K562 (cell line): ENCODE data around the gene CORT. TPM values are rescaled to one million over a fixed set of nuclear protein-coding genes. Genes with fewer than 3 reads are reported as not detected.

Experiments used
- ASH1L ChIP-seq: fragments of 450-650 bp; IDR thresholded peaks from 2 replicates; pipeline ENCODE4 v1.6.1; 2018; ENCODE audit warnings: borderline replicate concordance, mild to moderate bottlenecking, low read depth; ENCODE audit not compliant: partially characterized antibody
- BACH1 ChIP-seq: fragments of 200-800 bp; sonication (Bioruptor generic); IDR thresholded peaks from 2 replicates; pipeline ENCODE4 v1.6.1; 2016; ENCODE audit warnings: missing genetic modification characterization, missing compliant biosample characterization
- BDP1 ChIP-seq: IDR thresholded peaks from 3 replicates; pipeline ENCODE4 v1.6.1; 2011; ENCODE audit not compliant: insufficient read length, insufficient read depth
- BMI1 ChIP-seq: fragments of 150-350 bp; IDR thresholded peaks from 2 replicates; pipeline ENCODE4 v1.6.1; 2014; ENCODE audit warnings: low read length
- CBX5 ChIP-seq: IDR thresholded peaks from 2 replicates; pipeline ENCODE4 v1.6.1; 2014; ENCODE audit warnings: low read depth, borderline replicate concordance
- CCNT2 ChIP-seq: IDR thresholded peaks from 2 replicates; pipeline ENCODE4 v1.6.1; 2011; ENCODE audit warnings: borderline replicate concordance, low read depth, mild to moderate bottlenecking, moderate library complexity, mixed read lengths, low read length; ENCODE audit not compliant: insufficient read length; ENCODE audit errors: extremely low read depth
- CREB5 ChIP-seq: fragments of 250-450 bp; sonication (Bioruptor Pico); IDR thresholded peaks from 2 replicates; pipeline ENCODE4 v1.5.0; 2020; ENCODE audit warnings: mild to moderate bottlenecking
- ELF1 ChIP-seq: fragments of 200-800 bp; sonication (Bioruptor generic); IDR thresholded peaks from 2 replicates; pipeline ENCODE4 v1.6.1; 2016; ENCODE audit warnings: missing genetic modification characterization, missing compliant biosample characterization
- FOXA3 ChIP-seq, 2 experiments: fragments of 450-650 bp in 1 of 2; sonication (generic) in 1 of 2; formaldehyde crosslinking; IDR thresholded peaks in 1 of 2; conservative IDR thresholded peaks in 1 of 2; 2 replicates each; pipeline versions ENCODE4 v1.4.0 to v1.8.0; 2020 to 2022; ENCODE audit warnings: mild to moderate bottlenecking in 2 of 2, missing genetic modification reagents in 1 of 2
- HDAC2 ChIP-seq: fragments of 450-650 bp; IDR thresholded peaks from 2 replicates; pipeline ENCODE4 v1.6.1; 2016; ENCODE audit warnings: mild to moderate bottlenecking
- HDAC3 ChIP-seq: fragments of 450-650 bp; IDR thresholded peaks from 2 replicates; pipeline ENCODE4 v1.6.1; 2018; ENCODE audit warnings: borderline replicate concordance, mild to moderate bottlenecking, moderate library complexity; ENCODE audit not compliant: partially characterized antibody
- HINFP ChIP-seq: fragments of 450-650 bp; conservative IDR thresholded peaks from 2 replicates; pipeline ENCODE4 v1.6.1; 2016; ENCODE audit warnings: missing genetic modification characterization, low read depth, mild to moderate bottlenecking, control low read depth, missing compliant biosample characterization
- HNRNPLL ChIP-seq: fragments of 200-400 bp; formaldehyde crosslinking; IDR thresholded peaks from 2 replicates; pipeline ENCODE4 v1.6.1; 2017; ENCODE audit warnings: low read length, low read depth, mild to moderate bottlenecking; ENCODE audit not compliant: poor library complexity, severe bottlenecking
- HNRNPUL1 ChIP-seq: fragments of 200-400 bp; formaldehyde crosslinking; IDR thresholded peaks from 2 replicates; pipeline ENCODE4 v1.6.1; 2017; ENCODE audit warnings: low read length
- MAX ChIP-seq: sonication (generic); formaldehyde crosslinking; IDR thresholded peaks from 2 replicates; pipeline ENCODE4 v1.9.0; 2022; ENCODE audit warnings: mild to moderate bottlenecking, missing genetic modification reagents
- MAZ ChIP-seq, 2 experiments: fragments of 450-650 bp in 1 of 2; sonication (generic) in 1 of 2; formaldehyde crosslinking; IDR thresholded peaks in 1 of 2; conservative IDR thresholded peaks in 1 of 2; 2 replicates each; pipeline versions ENCODE4 v1.4.0 to v1.5.0; 2020; ENCODE audit warnings: mild to moderate bottlenecking in 1 of 2, missing genetic modification reagents in 1 of 2
- MEF2A ChIP-seq: IDR thresholded peaks from 2 replicates; pipeline ENCODE4 v1.6.1; 2011; ENCODE audit warnings: low read depth, mild to moderate bottlenecking, low read length, moderate library complexity; ENCODE audit not compliant: control insufficient read depth
- PCBP2 ChIP-seq: fragments of 200-400 bp; formaldehyde crosslinking; IDR thresholded peaks from 2 replicates; pipeline ENCODE4 v1.6.1; 2018; ENCODE audit warnings: low read length, low read depth, mild to moderate bottlenecking, moderate library complexity; ENCODE audit not compliant: poor library complexity, severe bottlenecking
- RAD51 ChIP-seq: fragments of 450-650 bp; IDR thresholded peaks from 2 replicates; pipeline ENCODE4 v1.7.1; 2016; ENCODE audit warnings: low read depth, mild to moderate bottlenecking, borderline replicate concordance
- SRF ChIP-seq, 2 experiments: fragments of 250-450, 450-650 bp in 1 of 2; sonication (Bioruptor Pico) in 1 of 2; sonication (generic) in 1 of 2; formaldehyde crosslinking; IDR thresholded peaks; 2 replicates each; pipeline versions ENCODE4 v1.5.0 to v1.5.1; 2020 to 2022; ENCODE audit warnings: mild to moderate bottlenecking in 1 of 2, missing genetic modification reagents in 1 of 2
- ZFPM2 ChIP-seq: fragments of 250-450 bp; sonication (Bioruptor Pico); IDR thresholded peaks from 2 replicates; pipeline ENCODE4 v1.5.1; 2022; ENCODE audit warnings: mild to moderate bottlenecking
- ZNF830 ChIP-seq: fragments of 250-450 bp; sonication (Bioruptor Pico); IDR thresholded peaks from 2 replicates; pipeline ENCODE4 v1.5.0; 2021; ENCODE audit warnings: mild to moderate bottlenecking
- polyA plus RNA-seq, 8 experiments: library from polyadenylated mRNA; depleted of rRNA in 4 of 8; stranded (reverse) in 5 of 8; unstranded in 3 of 8; fragments of >200 nt; fragmentation: Nextera tagmentation in 2 of 8; fragmentation: Illumina TruSeq in 1 of 8; extraction: Ambion mirVana in 2 of 8; extraction: Trizol in 1 of 8; gene quantifications; 2 replicates each; pipeline versions ENCODE4 v1.2.1 to v1.2.3, GENCODE V29; 2011 to 2014; ENCODE audit warnings: inconsistent platforms in 1 of 8, missing spikeins in 1 of 8
- total RNA-seq, 7 experiments: library from RNA; depleted of rRNA in 6 of 7; stranded (reverse); fragments of >200 nt in 6 of 7; fragmentation: Illumina TruSeq in 2 of 7; extraction: Trizol in 2 of 7; gene quantifications; 2 replicates each; pipeline versions ENCODE4 v1.2.1 to v1.2.3, GENCODE V29; 2011 to 2021; ENCODE audit warnings: low replicate concordance in 1 of 7
- TF ChIP-seq, protein P1 (sequence below): sonication (generic); formaldehyde crosslinking; IDR thresholded peaks from 2 replicates; pipeline ENCODE4 v1.8.0; 2023; ENCODE audit warnings: mild to moderate bottlenecking, missing genetic modification reagents

Gene CORT
- total and polyA plus RNA-seq, 9 of the 15 experiments (the other 6 are each of a cell fraction or from before 2014, with no cell fraction given): 0.08 to 0.54 (median 0.13) TPM; not detected in 5

DNA sequence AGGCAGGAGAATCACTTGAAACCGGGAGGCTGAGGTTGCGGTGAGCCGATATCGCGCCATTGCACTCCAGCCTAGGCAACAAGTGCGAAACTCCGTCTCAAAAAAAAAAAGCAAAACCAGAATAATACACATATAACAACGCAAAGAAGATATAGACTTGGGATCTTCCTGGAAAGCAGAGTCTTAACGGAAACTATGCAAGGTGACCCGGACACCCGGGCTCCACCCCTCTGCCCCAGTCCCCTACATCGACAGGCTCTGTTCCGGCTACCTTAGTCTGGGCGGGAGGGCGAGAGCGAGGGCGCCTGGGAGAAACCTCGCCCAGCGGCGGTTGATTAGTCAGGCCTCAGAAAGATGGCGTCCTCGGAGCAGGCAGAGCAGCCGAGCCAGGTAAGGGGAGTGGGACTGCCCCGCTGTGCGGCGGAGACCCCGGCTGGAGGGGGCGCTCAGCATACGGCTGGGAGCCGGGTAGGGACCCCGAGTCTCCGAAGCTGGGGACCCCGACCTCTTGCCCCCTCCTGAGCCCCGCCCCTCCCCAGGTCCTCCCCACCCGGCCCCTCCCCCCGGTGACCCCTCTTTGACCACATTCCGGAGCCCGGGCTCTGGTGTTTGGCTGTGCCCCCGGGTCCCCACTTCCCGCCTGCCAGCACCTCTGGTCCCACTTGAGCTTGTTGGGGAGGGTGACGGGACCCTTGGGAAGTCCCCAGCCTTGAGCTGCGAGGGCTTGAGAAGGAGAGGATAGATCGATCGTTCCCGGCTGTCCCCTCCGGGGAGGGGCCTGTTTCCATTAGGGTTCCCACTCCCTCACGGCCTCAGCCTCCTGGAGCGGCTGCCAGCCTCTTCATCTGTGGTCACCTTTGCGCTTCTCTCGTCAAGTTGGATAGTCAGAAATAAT is 25.0 kb downstream of the CORT start, which contains the start of gene PEX14 (continued):
- TF ChIP-seq FOXA3 (CRISPR knock-in tag; conservative IDR thresholded peaks at IDR 0.05 in 1 of 2, IDR thresholded peaks at IDR 0.05 in 1 of 2): peak in 1 of 2 experiments; percentile 58; a peak in 1 of 4 replicates
- no peak for TF ChIP-seq CREB5
- TF ChIP-seq ASH1L: peak; percentile 35
- TF ChIP-seq HDAC2: peak; percentile 79
- TF ChIP-seq, protein P1, sequence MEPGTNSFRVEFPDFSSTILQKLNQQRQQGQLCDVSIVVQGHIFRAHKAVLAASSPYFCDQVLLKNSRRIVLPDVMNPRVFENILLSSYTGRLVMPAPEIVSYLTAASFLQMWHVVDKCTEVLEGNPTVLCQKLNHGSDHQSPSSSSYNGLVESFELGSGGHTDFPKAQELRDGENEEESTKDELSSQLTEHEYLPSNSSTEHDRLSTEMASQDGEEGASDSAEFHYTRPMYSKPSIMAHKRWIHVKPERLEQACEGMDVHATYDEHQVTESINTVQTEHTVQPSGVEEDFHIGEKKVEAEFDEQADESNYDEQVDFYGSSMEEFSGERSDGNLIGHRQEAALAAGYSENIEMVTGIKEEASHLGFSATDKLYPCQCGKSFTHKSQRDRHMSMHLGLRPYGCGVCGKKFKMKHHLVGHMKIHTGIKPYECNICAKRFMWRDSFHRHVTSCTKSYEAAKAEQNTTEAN (CRISPR knock-in tag): no peak
- TF ChIP-seq MEF2A: no peak
- no peak for TF ChIP-seq CBX5
- TF ChIP-seq SRF (CRISPR knock-in tag; IDR thresholded peaks at IDR 0.05): peak in 1 of 2 experiments; percentile 64; a peak in 1 of 4 replicates
- TF ChIP-seq BDP1: no peak
- TF ChIP-seq HINFP (tag): no peak
- TF ChIP-seq MAZ (CRISPR knock-in tag; conservative IDR thresholded peaks at IDR 0.05 in 1 of 2, IDR thresholded peaks at IDR 0.05 in 1 of 2): peak; percentile 95
- TF ChIP-seq CCNT2: peak; percentile 50
- TF ChIP-seq PCBP2: no peak
- peak; percentile 46; the same call in 1 of the 2 replicates for TF ChIP-seq MAX (CRISPR knock-in tag)
- no peak for TF ChIP-seq HDAC3
- no peak for TF ChIP-seq BMI1
- peak; percentile 52 for TF ChIP-seq HNRNPLL
- TF ChIP-seq HNRNPUL1: no peak
- no peak; the same call in 1 of the 2 replicates for TF ChIP-seq RAD51
- no peak for TF ChIP-seq BACH1
- TF ChIP-seq ZNF830: no peak
- no peak for TF ChIP-seq ZFPM2 (CRISPR knock-in tag)
- TF ChIP-seq ELF1 (tag): no peak
